SK-N-SH treated with all-trans-retinoic acid at 6 μM for 48 hours (cell line): ENCODE measurements around the gene INAVA.

Experiments
- CSRNP3 ChIP-seq: fragments of 250-450 bp; sonication (Bioruptor Pico); IDR thresholded peaks from 2 replicates; pipeline ENCODE4 v1.5.1; 2021; ENCODE audit warnings: mild to moderate bottlenecking, moderate library complexity
- TSHZ2 ChIP-seq: fragments of 250-450 bp; sonication (Bioruptor Pico); IDR thresholded peaks from 2 replicates; pipeline ENCODE4 v1.5.0; 2020; ENCODE audit warnings: mild to moderate bottlenecking, moderate library complexity

- TF ChIP-seq TSHZ2 (CRISPR knock-in tag) (no peak), CSRNP3 (CRISPR knock-in tag) (no peak)
These were observed 2.9 kb upstream of the INAVA start for GRCh38 chr1:200891774-200892157.
